ENCODE results near the gene SAP30BP.
"Not testable (repeated sequence)": the region's sequence is repeated elsewhere in the genome, so short reads cannot be mapped to it uniquely, and the experiment has no call there.

Gene SAP30BP

DNA sequence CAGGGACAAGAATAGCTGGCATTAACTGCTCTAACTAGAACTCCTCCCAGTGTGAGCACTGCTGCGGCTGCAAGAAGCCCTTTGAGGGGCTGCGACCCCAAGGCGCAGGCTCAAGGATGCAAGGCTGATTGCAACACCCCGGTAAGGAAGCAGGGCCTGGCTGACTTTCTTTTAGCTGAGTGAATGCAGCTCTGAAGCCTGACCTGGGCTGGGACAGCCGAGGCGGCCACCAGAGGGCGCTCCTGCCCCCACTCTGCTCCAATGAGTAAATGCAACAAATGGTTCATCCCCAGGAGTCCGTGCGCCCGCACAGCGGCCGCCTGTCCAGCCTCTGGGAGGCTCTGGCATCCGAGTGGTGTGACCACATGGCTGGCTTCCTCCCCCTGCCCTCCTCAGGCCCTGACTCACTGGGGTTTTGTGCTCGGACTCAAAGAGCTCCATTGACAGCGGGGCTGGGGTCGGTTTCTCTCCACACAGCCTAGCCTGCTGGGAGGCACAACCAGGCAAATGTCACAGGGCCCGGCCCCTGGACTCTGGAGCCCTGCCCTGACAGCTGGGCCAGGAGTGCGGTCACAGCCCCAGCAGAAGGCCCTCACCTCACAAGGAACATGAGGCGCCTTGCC, 34.2 kb upstream of the SAP30BP start, which contains the start of gene SMIM5:
Gene SMIM5 (plus strand): TSS at position 572 of the 623 bp plus-strand sequence. CDS start 6,768 bp downstream, outside the sequence.
- intact Hi-C loops (cut with DNase I) = no loop called here
- DNase-seq = peak; percentile 84 to 99 (median 96)

DNA sequence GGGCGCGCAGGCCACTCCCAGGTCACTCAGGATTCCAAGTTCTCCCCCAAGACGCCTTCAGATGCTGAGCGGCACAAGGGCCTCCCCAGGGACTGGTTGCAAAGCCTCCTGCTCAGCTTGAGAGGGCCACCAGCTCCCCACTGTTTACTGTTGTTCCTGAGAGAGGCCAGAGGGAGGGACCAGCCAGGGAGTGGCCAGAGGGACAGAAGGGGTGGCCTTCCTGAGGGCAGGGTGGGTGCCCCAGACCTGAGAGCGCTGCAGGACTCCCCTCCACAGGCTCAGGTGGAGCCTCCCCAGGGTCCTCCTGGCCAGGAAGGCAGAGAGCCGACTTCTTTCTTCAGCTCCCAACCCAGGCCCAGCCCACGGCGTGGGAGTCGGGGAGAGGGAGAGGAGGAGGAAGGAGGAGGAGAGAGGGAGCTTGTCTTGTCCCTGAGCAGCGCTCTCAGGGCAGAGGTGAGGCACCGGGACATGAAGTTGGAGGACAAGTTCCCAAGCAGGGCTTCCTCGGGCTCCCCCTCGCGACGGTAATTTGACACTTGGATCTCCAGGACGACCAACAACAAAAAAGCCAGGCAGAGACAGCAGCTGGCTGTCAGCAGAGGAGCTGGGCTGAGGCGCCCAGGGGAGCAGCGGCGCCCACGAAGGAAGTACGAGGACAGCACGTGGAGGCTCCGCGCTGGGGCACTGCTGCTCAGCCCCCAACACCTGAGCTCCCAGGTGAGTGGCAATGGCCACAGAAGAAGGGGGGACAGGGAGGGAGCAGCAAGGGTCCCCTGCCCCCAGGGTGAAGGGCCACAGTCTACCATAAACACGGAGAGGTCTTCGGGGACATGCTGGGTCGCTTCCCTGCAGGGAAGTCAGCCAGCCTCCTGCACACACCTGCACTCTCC, 33.4 kb upstream of the SAP30BP start:
- intact Hi-C loops (cut with DNase I) = no loop called here
- peak; percentile 70 to 94 (median 87) for DNase-seq

DNA sequence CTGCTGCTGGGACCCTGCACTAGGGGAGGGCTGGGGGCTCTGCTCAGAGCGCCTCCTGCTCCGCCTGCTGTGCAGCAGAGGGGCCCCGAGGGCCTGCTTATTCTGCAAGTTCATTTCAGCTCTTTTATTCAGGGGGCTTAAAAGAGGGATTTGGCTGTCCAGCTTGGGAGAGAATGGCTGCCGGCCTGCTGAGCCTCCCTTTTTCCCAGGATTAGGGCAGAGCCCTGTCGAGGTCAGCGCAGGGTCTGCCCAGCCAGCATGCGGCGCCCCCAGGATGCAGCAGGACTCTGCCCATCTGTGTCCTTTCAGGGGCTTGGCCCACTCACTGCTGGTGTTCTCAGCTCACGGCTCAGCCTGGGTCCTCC, 32.8 kb upstream of the SAP30BP start:
- intact Hi-C loops (cut with DNase I) = no loop called here
- DNase-seq = peak in 1 of 42 donors; percentile 16

DNA sequence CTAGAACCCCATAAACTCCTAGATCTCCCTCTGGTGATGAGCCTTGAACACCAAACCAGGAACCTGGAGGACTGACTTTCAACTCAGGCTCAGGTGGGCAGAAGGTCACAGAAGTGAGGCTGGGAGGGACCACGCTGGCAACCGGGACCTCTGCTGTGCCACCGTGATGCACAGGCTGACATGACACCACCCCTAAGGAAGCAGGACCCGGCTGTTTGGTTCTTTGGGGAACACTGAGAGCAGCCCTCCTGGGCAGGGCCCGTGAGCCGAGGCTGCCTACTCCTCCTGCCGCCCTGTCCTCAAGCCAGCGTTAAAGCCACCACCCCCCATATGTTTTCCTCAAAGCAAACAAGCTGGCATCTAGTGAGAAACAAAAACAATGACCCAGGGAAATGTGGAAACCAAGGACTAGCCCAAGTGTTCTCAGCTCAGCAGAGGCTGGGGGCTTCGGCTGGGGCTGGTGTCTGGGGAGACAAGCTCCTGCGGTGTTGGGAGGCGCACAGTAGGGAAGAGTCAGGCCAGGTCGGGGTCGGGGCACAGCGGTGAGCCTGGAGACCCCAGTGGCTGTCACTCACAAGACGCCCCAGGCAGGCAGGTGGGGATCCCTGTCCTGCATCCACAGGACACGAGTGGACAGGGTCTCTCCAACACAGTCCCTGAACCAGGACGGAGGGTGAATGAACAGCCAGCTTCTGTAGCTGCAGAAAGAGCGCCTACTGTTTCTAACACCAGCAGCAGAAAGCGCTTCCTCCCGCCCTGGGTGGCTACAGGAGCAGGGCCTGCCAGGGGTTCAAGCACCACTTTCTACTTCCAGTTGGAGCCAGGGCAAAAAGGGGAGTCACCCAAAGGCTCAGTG, 32.2 kb upstream of the SAP30BP start:
- peak in 11 of 42 donors; percentile 29 to 57 (median 49) for DNase-seq
- intact Hi-C loops (cut with DNase I) = no loop called here

DNA sequence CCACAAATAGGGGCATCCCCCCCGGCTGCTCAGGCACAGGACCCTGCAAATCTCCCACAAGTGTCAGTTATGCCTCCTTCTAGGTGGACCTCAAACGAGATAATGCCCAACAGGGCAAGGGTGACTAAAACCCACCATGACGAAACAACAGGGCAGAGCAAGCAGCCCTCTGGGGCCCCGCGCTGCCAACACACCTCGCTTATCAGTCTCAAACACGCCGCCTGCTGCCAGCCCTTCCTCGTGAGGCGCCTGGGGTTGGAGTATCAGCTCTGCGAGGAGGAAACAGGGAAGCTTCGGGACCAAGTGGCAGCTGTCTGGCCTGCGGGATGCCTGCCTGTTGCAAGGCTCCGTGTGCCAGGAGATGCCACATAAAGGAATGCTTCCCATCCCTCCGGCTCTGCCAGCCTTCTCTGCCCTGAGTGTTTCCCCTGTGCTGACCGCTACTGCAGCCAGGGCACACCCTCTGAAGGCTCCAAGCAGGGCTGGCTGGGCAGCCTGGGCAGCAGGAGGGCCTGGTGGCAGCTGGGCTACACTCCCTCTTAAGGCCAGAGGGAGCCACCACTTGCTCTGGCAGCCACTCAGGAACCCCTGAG, 31.4 kb upstream of the SAP30BP start:
- intact Hi-C loops (cut with DNase I) = no loop called here
- DNase-seq = peak in 26 of 42 donors; percentile 20 to 74 (median 51)

DNA sequence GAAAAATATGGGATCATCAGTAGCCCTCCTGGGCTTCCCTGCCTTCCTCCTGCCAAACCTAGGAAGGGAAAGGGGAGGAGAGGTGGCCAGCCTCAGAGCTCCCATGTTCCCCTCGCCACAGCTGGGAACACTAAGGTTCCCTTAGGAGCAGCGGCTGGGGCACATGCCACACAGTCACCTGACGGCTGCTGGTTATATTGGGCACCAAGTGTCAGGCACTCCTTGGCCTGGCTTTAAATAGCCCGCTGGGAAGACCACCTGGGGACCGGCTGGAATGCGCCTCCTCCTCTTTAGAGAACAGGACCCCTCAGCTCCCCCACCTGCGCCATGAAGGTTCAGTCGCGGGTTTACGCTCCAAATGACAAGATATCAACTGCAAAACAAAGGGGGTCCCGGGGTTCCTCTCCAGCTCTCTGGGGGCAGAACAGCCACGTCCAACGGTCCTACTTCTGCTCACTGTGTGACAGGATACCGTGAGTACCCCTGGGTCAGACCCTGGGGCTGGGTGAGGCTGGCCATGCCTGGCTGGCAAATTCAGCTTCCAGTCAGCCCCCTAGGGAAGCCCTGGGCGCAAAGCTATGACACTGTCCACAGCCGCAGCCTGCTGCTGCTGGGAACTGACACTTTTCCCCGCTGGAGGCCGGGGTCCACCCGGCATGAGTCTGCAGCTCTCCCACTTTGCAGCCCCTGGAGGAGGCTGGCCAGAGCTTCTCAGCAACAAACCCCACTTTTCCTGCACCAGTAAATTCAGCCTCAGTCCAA, 30.6 kb upstream of the SAP30BP start:
- DNase-seq = no peak
- intact Hi-C loops (cut with DNase I) = no loop called here

DNA sequence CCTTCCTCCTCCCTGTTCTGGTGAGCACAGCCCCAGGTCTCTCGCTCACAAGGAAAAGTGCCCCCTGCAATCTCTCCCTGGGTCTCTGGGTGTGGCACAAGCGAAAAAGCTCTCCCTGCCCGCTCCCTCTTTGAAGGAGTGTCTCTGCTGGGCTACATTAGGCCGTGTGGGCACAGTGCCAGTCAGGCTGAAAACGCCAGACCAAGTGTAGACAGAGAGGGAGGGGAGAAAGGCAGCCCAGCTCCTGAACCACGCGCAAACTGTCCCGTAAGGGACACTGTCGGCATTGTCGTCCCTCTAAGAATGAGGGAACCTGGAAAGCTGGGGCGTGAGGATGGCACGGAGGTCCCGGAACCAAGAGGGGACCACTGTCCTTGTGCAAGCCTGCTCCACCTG, 30.0 kb upstream of the SAP30BP start:
- intact Hi-C loops (cut with DNase I) = no loop called here
- DNase-seq = peak in 39 of 42 donors; percentile 30 to 85 (median 58)

DNA sequence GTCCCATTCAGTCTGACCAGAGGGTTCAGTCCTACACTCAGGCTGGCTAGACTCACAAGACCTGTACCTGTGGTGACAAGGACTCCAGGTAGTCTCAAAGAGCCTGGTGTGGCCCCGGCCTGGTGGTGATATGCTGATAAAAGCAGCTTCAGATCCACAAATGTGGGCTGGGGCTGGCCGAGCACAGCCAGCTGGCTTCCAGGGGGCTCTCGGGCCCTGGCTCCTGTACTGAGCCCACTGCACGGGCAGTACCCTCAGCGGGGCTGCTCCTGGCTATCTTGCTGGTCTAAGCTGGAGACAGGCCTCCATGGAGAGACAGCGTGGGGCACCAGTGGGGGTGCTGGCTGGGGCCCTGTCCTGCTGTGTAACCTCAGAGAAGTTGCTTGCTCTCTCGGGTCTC, 29.6 kb upstream of the SAP30BP start:
- intact Hi-C loops (cut with DNase I) = no loop called here
- no peak for DNase-seq

DNA sequence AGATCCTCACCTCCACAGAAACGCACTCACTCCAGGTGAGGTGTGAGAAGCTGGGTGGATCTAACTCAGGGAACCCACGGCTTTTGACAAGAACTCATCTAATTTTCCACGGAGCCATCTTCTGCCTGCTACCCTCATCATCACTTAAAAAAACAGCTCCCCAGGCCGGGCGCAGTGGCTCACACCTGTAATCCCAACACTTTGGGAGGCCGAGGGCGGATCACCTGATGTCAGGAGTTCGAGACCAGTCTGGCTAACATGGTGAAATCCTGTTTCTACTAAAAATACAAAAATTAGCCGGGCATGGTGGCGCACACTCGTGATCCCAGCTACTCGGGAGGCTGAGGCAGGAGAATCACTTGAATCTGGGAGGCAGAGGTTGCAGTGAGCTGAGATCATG, 29.1 kb upstream of the SAP30BP start:
- DNase-seq; intact Hi-C loops (cut with DNase I): not testable (repeated sequence)

DNA sequence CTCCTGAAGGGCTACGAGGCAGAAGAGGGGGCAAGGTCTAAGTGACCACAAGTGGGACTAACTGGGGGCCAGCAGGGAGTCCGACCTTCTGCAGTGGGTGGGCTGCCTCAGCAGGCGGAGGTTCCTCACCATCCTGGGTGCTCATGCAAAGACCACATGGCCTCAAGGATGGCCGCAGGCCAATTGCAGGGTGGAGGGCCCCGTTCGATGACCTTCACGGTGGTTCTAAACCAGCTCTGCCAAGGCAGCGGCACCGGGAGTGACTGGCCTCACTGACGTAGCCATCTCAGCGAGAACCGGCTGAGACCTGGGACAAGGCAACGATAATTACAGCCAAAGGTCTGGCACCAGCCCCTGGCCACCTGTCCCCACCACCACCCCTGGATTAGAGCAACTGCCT, 28.2 kb upstream of the SAP30BP start:
- DNase-seq = no peak
- intact Hi-C loops (cut with DNase I) = no loop called here

DNA sequence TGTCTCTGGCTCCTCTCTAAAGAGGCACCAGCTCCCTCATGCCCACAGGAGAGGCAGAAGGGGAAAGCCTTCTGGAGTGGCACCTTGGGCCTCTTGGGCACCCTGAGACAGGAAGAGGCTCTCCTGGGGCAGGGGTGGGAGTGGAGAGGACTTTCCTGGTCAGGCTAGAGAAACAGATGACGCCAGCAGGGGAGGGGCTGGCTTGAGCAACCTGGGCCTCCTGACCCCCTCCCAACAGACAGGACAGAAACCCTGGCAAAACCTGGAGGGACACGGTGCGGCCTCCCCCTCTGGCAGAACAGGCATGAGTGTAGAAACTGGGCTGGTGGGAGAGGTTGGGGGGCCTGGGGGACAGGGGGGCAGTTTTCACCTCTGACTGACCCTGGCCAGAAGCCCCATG, 27.8 kb upstream of the SAP30BP start:
- intact Hi-C loops (cut with DNase I) = no loop called here

DNA sequence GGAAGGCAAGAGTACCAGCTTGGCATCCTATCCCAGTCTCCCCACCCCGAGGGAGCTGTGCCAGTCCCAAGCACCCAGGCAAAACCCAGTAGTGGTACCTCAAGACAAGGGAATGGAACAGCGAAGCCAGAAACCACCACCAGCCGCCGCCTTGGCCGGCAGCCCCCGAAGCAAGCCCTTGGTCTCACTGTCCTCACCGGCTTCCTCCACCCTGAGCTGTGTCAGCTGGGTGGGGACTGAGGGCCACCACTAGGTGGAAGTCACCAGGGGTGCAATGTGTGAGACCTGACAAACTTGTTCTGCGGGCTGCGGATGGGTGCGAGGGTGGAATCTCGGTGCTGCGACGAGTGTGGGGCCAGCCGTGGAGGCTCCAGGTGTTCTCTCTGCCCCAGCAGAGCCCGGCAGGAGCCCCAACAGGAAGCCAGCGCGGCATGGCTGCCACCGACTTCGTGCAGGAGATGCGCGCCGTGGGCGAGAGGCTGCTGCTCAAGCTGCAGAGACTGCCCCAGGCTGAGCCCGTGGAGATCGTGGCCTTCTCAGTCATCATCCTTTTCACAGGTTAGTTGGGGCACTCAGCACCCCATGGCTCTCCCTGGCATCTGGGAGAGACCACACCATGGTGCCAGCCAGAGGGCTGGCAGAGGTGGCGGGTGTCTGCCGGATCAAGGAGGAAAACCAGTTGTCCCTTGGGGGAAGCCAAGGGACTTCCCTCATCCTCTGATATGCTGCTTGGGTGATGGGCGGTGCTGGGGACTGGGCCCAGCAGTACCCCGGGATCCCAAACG, 27.2 kb upstream of the SAP30BP start:
- DNase-seq = no peak
- intact Hi-C loops (cut with DNase I) = no loop called here

More for the DNA sequence above, 27.8 kb upstream of the SAP30BP start:
- DNase-seq = no peak

DNA sequence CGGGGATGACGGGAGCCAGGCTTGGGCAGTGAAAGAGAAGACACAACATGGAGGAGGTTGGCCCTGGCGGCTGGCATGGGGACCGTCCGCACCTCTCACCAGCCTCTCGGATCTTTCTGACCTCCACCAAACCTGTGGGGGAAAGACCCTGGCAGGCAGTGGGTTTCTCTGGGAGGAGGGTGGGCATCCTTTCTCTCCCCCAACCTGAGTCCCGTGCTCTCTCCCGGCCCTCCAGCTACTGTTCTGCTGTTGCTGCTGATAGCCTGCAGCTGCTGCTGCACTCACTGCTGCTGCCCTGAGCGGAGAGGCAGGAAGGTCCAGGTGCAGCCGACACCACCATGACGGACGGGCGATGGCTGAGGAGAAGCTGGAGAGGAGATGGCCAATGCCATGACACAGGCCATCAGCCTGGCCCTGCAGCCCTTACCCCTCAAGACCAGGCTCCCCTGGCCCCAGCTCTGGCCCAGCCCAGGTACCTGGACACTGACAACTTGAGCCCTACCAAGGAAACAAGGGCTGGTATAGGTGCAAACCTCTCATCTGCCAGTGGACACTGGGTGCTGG, 26.5 kb upstream of the SAP30BP start:
- intact Hi-C loops (cut with DNase I) = no loop called here
- DNase-seq = no peak

DNA sequence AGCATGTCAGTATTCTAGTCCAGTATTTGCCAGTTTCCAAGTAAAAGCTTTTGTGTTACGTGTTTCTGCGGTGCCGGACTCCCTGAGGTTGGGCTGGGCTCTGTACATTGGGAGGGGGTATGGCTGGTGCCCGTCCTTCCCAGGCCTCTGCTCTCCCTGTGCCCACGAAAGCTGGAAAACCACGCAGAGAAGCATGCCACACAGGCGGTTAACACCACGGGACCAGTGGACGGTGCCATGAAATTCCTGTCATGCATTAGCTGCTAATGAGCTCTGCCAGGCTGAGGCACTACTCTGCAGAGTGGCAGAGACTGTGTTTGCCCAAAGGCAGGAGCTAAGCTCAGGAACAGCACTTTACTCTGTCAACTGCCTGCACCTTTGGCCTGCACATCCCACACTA, 25.8 kb upstream of the SAP30BP start:
- DNase-seq = peak in 13 of 42 donors; percentile 17 to 55 (median 37)

DNA sequence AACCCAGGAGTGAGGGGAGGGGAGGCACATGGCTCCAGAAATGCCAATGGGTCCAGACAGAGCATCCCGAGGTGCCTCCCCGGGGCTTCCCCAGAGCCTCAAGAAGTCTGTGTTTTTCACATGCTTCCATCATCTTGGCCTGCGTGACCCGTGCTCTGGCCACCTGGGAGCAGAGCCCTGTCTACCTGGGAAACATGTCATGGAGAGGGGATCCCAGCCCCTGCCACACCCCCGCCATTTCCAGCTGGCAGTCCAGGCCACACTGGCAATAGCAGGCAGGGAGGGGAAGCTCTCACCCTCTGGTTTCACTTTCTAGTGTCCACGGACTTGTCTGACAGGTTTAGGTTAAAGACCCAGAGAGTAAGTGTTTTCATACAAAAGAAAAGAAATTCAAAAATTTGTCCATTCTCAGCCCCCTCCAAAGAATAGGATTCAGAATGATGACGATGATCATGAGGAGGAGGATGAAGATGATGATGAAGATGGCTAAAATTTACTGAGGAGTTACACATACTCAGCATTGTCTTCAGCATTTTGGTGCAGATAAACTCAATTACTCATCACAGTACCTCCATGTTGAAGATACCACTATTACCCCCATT, 24.9 kb upstream of the SAP30BP start:
- intact Hi-C loops (cut with DNase I) = no loop called here
- DNase-seq = peak in 1 of 42 donors; percentile 8

More for the DNA sequence above, 25.8 kb upstream of the SAP30BP start:
- intact Hi-C loops (cut with DNase I) = no loop called here

DNA sequence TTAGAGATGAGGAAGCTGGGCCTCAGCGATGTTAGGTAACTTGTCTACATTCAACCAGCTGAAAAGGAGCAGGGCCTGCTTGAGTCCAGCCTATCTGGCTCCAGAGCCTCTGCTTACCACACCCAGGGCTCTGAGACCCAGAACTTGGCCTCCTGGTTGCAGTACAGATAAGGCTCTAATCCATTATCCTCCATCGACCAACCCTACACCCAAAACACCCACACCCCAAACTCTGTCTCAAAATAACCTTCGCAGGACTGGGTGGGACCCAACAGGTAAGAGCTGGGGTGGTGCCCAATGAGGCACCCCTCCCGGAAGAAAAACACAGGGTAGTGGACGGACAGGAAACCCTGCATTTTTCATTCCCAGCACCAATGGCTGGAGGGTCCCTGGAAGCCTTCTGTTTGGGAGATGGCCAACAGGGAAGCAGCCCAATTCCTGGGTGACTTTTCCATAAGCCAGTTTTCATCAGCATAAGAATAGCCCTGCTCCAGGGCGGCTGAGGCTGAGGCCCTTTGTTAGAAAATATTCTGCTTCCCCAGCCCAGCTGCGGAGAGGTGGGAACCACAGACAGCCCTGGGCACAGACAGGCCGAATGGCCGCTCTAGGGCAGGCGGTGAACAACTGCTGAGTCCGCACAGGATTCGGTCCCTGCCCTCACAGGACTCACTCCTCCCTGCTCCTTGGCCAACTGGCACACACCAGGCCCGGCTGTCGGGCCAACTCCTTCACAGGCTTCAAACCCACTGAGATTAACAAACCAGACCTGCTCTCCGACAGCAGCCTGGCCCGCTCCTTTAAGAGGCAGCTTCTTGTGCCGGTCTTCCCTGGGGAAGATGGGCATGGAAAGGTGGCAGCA, 24.1 kb upstream of the SAP30BP start:
- peak in 9 of 42 donors; percentile 10 to 58 (median 37) for DNase-seq
- intact Hi-C loops (cut with DNase I) = no loop called here
